ENCODE measurements around the gene AHI1.

AHI1 gene

GRCh38 chr6:135334169-135334568, 163.4 kb downstream of the AHI1 start:
- peak; percentile 35 for DNase-seq (ENCODE audit: low read depth)
- H3K4me3 ChIP-seq (ENCODE audit: low read depth, low read length): no peak overlapping the region
- TF ChIP-seq MAX (IDR thresholded peaks at IDR 0.05; ENCODE audit: low read depth, low read length) (no peak), MYC (IDR thresholded peaks at IDR 0.05; ENCODE audit: low read depth, low read length) (no peak), POLR2A (IDR thresholded peaks at IDR 0.05; ENCODE audit: extremely low read depth, insufficient read length) (no peak), CTCF (IDR thresholded peaks at IDR 0.05; ENCODE audit: low read depth, low read length) (no peak)

- H3K4me3 ChIP-seq (ENCODE audit: low read depth, low read length): no peak overlapping the region
- DNase-seq (ENCODE audit: low read depth): peak; percentile 41
Observed at GRCh38 chr6:135331002-135331401, 166.5 kb downstream of the AHI1 start.

GRCh38 chr6:135329851-135330803, 167.4 kb downstream of the AHI1 start:
- TF ChIP-seq MYC (IDR thresholded peaks at IDR 0.05; ENCODE audit: low read depth, low read length) (no peak), POLR2A (IDR thresholded peaks at IDR 0.05; ENCODE audit: extremely low read depth, insufficient read length) (no peak), CTCF (IDR thresholded peaks at IDR 0.05; ENCODE audit: low read depth, low read length) (no peak), MAX (IDR thresholded peaks at IDR 0.05; ENCODE audit: low read depth, low read length) (no peak)
- no peak for DNase-seq (ENCODE audit: low read depth)
- no peak overlapping the region for H3K4me3 ChIP-seq (ENCODE audit: low read depth, low read length)

More at GRCh38 chr6:135331002-135331401, 166.5 kb downstream of the AHI1 start:
- TF ChIP-seq MAX (IDR thresholded peaks at IDR 0.05; ENCODE audit: low read depth, low read length): no peak
- no peak for TF ChIP-seq MYC (IDR thresholded peaks at IDR 0.05; ENCODE audit: low read depth, low read length)
- no peak for TF ChIP-seq CTCF (IDR thresholded peaks at IDR 0.05; ENCODE audit: low read depth, low read length)
- no peak for TF ChIP-seq POLR2A (IDR thresholded peaks at IDR 0.05; ENCODE audit: extremely low read depth, insufficient read length)

GRCh38 chr6:135328136-135328535, 169.4 kb downstream of the AHI1 start:
- TF ChIP-seq MAX (IDR thresholded peaks at IDR 0.05; ENCODE audit: low read depth, low read length): no peak
- TF ChIP-seq CTCF (IDR thresholded peaks at IDR 0.05; ENCODE audit: low read depth, low read length): no peak
- TF ChIP-seq MYC (IDR thresholded peaks at IDR 0.05; ENCODE audit: low read depth, low read length): no peak
- no peak for TF ChIP-seq POLR2A (IDR thresholded peaks at IDR 0.05; ENCODE audit: extremely low read depth, insufficient read length)
- DNase-seq (ENCODE audit: low read depth): no peak

GRCh38 chr6:135325624-135326424, 171.7 kb downstream of the AHI1 start:
- TF ChIP-seq MAX (IDR thresholded peaks at IDR 0.05; ENCODE audit: low read depth, low read length): no peak
- TF ChIP-seq CTCF (IDR thresholded peaks at IDR 0.05; ENCODE audit: low read depth, low read length): no peak
- TF ChIP-seq MYC (IDR thresholded peaks at IDR 0.05; ENCODE audit: low read depth, low read length): no peak
- no peak for TF ChIP-seq POLR2A (IDR thresholded peaks at IDR 0.05; ENCODE audit: extremely low read depth, insufficient read length)
- DNase-seq (ENCODE audit: low read depth): peak; percentile 88
- peak overlapping the region; percentile 12 for H3K4me3 ChIP-seq (ENCODE audit: low read depth, low read length)

More at GRCh38 chr6:135328136-135328535, 169.4 kb downstream of the AHI1 start:
- H3K4me3 ChIP-seq (ENCODE audit: low read depth, low read length): no peak overlapping the region
